CD4-positive, alpha-beta T cell treated with Interleukin-12 subunit alpha and Interleukin-12 subunit beta, for 1 hour (primary cell): ENCODE results near the gene SEPHS1.
A peak's percentile ranks its signal among the peaks of the same experiment; 100 is the strongest.
"Not testable (repeated sequence)": the region's sequence is repeated elsewhere in the genome, so short reads cannot be mapped to it uniquely, and the experiment has no call there.

Source experiments
- DNase-seq: peaks from one replicate; pipeline ENCODE4 v3.0.0-alpha.2; 2020

The SEPHS1 gene

DNA sequence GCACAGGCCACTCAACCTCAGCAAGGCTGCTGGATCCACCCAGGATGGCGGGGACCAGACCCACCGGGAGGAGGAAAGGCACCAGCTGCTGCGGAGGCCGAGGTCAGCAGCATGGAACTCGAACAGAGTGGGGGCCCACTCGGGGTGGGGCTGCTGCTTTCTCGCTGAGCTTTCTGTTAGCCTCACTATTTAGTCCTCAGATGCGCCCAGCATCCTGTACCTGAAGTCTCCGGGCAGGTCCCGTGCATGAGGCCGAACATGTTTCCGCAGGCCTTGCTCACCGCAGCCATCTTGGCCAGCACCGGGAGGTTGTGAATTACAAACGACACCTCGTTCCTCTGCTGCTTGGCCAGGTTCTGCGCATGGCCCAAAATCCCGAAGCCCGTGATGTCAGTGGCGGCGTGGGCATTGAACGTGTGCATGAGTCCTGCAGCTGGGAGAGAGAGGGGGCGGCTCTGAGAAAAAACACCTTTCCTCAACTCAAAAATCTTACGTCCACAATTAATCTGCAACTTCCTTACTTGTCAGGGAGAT, 25.4 kb downstream of the SEPHS1 start:
- DNase-seq, result no peak

DNA sequence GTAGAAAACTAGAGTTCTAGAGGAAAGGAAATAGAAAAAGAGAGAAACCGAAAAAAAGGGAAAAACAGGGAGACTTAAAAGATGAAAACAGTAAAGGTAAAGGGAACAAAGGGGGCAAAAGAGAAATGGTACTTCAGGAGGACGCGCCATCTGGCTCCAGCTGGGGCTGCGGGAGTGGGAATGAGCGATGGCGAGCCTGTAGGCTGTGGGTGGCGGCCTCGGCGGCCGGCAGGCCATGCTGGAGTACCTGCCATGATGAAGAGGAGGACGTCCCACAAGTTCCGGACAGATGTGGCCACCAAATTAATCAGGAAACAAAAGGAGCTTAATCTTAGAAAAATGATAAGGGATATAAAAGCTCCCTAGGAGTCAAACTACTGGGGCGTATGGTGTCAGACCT, 26.5 kb downstream of the SEPHS1 start:
- no peak for DNase-seq

DNA sequence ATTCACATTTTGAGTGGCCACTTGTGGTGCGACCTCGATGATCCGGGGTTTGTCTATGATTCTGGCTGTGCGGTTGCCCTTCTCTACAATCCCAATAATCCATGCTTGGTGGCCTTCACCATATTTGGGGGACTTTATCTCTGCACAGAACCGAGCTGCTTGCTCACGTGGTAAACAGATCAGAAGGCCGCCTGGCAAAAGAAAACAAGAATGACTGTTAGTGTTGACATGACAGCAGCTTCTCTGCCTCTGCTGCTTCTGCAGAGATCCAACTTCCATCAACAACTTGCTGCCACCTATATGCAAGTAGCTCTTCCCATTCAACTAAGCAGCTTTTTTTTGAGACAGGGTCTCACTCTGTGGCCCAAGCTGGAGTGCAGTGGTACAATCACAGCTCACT, 28.9 kb downstream of the SEPHS1 start:
- no peak for DNase-seq

DNA sequence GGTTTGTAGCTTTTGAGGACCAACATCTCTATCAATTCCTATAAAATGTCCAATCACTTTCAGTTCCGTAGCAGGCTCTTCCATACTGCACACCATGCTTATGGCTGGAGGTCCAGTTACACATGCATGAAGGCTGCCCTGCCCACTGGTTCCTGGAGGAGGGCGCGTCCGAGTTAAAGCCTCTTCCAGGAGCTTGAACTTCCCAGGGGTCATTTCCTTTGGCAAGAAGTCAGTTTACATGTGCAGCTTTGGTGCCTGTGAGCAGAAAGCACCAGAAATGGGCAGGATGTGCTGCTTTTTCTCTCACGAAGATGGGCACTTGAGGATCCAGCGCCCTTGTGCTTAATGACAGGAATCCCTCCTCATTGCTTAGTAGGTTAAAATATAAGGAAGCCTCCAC, 30.6 kb downstream of the SEPHS1 start:
- no peak for DNase-seq

DNA sequence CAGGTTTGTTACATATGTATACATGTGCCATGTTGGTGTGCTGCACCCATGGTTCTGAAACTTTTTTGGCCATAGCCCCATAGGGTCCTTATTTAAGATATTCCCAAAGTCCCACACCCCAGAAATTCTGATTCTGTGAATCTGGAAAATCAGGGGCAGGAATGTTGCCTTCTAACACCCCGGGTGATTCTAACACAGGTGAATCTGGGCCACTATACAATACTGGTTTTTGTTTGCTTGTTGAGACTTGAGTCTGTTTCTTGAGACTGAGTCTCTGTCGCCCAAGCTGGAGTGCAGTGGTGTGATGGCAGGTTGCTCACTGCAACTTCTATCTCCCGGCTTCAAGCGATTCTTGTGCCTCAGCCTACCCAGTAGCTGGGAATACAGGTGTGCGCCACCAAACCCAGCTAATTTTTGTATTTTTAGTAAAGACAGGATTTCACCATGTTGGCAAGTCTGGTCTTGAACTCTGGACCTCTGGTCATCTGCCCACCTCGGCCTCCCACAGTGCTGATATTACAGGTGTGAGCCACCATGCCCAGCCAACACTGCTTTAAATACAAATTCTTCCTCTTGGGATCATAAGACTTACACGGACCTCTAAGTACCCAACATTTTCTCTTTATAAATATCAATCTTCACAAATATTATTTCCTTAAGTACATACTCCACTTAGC, 31.3 kb downstream of the SEPHS1 start:
- DNase-seq, result no peak

DNA sequence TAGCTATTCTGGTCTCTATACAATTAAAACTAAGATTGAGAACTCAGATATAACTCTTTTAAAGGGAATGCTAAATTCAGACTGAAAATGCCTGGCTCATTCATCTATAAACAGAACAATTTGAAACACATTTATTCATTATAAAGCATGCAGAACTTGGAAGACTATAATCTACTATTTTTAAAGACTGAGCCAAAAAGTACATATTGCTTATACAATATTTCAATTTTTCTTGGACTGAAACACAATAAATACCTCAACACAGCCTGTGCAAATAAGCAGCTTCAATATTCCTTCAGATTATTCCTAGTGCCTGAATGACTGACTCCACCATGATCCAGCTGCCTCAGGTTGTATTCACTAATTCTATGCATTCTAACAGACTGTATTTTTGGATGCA, 32.7 kb downstream of the SEPHS1 start:
- no peak for DNase-seq

DNA sequence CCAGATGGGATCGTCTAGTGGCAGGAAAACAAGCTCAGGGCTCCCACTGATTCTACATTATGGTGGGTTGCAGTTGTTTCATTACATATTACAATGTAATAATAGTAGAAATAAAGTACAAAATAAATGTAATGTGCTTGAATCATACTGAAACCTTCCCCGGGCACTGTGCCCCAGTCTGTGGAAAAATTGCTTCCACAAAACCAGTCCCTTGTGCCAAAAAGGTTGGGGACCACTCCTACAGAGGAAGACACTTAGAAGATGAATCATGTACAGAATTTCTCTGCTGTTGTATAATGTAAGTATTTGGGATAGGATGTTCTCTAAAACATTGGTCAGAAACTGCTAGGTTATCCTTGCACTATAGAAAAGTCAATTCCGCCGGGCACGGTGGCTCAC, 36.9 kb downstream of the SEPHS1 start:
- DNase-seq, result no peak

DNA sequence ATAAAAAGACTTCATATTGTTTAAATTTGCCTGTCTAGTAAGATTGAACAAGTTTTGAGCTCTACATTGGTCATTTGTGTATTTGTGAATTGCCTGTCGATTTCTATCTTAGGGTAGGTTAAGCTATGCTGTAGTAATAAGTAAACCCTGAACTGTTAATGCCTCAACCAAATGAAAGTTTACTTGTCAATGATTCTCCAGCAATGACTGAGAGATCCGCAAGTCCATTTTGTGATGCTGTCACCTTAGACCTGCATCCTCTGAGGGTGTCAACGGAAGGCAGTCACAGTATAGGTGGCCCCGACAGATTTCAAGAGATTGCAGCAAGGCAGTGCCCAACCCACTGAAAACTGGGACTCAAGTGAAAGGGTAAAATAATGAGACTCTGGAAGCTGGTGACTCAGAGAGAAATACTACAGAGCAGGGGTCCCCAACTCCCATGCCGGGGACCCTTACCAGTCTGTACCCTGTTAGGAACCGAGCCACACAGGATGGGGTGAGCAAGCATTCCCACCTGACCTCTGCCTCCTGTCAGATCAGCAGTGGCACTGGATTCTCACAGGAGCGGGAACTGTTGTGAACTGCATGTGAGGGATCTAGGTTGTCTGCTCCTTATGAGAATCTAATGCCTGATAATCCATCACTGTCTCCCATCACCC, 37.4 kb downstream of the SEPHS1 start:
- no peak for DNase-seq

DNA sequence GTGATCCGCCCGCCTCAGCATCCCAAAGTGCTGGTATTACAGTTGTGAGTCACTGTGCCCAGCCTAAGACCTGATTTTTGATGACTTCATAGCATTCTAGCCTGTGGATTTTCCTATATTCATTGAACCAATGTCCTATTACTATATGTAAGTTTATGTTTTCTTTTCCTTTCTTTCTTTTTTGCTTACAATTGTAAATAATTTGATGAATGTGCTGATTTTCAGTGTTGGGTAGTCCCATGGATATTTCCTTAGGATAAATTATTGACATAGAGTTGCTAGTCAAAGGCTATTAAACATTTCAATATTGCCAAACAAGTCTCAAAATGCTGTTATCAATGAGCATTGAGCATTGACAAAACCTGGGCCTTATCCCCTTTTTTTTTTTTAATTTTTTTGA, 38.3 kb downstream of the SEPHS1 start:
- DNase-seq, result no peak

DNA sequence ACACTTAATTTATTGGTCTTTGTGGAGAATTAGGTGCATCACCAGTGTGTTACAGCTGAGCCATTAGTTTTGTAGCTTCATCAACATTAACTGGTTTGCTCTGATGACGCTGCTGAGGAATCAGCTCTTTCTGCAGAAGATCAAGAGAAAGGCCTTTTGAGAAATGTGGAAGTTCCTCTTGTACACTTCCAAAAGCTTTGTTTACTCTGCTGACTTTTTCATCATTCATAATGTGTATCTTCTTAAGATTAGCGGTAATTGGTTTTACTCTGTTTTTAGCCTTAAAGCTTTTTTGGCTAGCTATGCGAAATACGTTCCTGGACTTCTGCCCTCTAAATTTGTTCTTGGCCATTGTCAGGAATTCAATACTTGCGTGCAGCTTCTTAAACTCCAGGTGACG, 40.0 kb downstream of the SEPHS1 start:
- no peak for DNase-seq

DNA sequence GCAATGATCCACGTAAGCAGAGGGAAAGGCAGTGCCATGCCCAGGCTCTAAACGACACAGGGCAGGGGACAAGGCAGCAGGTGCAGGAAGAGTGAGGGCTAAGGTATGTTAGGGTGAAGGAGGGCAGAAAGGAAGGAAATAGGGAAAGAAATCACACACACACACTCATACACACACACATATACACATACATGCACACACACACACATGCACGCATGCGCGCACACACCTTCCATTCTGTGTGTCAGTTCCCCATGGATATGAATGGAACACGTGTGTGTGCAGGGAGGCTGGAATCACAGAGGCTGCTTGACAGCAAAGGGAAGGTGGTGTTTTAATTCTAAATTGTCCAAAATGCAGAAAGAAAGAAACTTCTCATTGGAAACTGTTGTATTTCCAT, 42.0 kb downstream of the SEPHS1 start:
- DNase-seq, result no peak

DNA sequence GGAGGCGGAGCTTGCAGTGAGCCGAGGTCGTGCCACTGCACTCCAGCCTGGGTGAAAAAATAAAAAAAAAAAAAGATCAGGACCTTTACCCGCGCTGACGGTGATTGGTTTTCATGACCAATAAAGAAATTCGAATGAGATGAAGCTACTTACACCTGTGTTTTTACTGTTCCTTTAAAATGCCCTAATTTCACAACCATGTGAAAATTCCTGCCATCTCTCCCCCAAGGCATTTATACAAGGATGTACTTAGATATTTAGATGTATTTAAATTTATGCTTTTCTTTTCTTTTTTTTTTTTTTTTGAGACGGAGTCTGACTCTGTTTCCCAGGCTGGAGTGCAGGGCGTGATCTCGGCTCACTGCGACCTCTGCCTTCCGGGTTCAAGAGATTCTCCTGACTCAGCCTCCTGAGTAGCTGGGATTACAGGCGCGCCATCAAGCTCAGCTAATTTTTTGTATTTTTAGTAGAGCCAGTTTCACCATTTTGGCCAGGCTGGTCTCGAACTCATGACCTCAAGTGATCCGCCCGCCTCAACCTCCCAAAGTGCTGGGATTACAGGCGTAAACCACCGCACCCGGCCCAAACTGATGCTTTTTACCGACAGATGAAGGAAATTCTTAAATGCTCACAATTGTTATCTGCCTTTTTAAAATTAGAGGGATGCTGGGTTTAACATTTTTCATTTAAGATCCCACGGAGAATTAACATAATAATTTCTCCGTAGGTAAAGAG, 45.1 kb downstream of the SEPHS1 start:
- no peak for DNase-seq

DNA sequence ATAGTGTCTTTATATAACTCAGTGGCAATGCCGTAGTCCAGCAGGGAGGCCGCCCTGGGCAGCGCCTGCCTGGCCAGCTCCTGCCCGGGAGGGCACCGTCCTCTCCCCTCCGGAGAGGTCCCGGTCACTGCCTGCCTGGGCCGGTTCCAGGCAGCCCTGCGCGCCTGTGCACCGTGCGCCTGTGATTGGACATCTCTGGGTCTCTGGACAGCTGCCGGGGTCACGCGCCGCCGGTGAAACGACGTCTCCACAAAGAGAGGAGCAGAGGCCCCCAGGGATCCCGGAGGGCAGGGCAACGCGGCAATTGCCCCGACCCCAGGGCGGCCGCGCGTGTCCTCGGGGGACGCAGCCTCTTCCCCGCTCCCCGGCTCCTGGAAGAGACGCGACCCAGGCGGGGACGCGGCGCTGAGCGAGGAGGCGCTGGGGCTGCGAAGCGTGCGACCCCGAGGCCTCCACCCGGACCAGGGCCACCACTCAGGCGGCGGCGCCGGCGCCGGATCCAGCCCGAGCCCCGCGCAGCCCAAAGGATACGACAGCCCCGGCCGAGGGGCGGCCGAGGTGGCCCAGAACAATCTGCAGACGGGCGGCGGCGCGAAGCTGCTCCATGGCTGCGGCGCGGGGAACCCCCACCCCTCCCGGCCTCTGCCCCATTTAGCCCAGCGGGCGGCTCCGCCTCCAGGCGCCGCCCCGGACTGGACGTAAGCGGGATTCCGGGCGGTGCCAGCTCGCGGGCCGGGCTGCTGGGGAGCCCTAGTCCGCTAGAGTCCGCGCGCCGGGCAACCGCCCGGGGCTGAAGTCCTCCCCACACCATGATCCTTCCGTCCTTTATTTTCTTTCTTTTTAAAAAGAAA, 48.4 kb downstream of the SEPHS1 start, which contains the start of gene PHYH:
PHYH (minus strand) TSS at position 628 of the 851 bp plus-strand sequence; CDS start at position 606, 22 bp downstream.
- DNase-seq, result peak; percentile 88

DNA sequence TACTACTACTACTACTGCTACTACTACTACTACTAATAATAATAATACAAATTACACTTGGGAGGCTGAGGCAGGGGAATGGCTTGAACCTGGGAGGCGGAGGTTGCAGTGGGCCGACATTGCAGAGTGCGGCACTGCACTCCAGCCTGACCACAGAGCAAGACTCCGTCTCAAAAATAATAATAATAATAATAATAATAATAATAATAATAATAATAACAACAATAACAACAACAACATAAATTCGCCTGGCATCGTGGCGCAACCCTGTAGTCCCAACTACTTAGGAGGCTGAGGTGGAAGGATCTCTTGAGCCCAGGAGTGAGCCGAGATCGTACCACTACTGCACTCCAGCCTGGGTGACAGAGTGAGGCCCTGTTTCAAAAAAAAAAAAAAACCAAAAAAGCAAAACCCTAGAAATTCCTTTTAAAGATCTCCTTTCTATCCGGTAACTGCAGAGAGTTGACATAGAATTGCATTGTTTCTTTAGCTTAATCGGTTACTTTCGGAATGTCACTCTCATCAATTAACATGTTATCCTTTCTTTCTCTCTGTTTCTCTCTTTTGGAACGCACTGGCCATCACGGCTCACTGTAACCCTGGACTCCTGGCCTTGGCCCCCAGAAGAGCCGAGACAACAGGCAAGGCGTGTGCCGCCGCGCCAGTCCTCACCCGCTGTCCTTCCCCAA, 49.2 kb downstream of the SEPHS1 start:
- DNase-seq, result no peak

DNA sequence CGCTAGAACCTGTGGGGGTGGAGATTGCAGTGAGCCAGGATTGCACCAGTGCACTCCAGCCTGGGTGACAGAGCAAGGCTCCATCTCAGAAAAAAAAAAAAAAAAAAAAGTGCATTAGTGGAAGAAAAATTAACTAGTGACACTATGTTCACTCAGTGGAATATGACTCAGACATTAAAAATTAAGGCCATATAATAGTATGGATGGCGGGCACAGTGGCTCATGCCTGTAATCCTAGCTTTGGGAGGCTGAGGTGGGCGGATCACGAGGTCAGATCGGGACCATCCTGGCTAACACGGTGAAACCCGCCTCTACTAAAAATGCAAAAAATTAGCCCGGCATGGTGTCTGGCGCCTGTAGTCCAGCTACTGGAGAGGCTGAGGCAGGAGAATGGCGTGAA, 51.6 kb downstream of the SEPHS1 start:
- no peak for DNase-seq

DNA sequence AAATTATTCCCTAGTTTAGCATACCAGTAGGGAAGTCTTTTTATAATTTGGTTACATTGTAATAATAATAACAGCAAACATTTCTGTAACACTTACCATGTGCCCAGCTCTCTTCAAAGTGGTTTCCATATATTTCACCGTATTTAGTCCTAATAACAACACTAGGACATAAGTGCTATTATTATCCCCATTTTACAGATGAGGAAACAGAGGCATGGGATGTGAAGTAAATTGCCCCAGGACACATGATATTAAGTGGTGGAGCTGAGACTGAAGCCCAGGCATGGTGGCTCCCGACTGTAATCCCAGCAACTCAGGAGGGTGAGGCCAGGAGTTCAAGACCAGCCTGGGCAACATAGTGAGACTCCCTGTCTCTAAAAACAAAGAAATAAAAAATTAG, 53.3 kb downstream of the SEPHS1 start:
- DNase-seq, result no peak

DNA sequence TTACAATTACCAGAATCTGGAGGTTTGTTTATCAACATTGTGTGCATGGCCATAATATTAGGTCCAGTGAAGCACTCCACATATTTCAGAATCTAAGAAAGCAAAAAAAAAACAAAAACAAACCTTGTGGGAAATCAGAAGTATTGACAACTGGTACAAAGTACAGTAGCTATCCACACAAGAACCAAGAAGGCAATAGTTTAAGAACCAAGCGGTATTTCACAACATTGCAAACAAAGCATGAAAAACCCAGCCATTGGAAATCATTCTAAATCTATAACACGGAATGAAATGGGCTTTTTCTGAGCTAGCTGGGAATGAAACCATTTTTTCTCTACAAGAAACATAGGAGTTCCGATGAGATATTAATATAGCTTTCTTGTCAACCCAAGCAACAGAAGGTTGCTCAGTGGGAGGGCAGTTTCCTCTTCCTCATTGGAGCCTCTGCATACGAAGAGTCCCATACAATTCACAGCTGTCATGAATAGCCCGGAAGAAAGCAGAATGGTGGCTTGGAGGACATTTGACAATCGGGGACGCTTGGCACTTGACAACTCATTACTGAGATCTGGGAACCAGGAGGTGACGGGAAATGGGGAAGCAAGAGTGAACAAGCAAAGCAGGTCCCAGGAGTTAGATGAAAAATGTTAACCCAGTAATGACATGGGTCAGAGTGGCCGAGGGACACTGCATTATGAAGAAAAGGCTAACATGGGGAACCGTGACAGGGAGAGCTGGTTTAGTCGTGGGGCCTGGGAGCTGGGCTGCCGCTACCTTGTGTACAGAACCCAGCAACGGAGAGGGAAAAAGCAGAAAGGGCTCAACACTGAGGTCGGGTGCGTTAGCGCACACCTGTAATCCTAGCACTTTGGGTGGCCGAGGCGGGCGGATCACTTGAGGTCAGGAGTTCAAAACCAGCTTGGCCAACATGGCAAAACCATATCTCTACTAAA, 56.0 kb downstream of the SEPHS1 start:
- DNase-seq, result no peak

DNA sequence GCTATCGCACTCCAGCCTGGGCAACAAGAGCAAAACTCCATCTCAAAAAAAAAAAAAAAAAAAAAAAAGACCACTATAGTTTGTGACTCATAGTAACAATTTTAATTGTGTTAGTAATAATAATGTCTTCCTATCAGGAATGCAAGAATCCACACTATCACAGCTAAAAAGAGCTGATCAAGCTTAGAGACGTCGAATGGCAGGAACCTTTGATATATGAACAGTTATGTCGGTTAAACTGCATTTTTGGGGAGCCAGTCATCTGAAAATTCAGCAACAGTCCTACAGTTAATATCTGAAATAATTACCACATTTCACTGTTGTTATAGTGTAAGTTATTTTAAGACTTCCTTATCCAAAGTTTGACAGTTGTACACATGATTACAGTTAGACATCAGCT, 57.0 kb downstream of the SEPHS1 start:
- DNase-seq, result no peak

DNA sequence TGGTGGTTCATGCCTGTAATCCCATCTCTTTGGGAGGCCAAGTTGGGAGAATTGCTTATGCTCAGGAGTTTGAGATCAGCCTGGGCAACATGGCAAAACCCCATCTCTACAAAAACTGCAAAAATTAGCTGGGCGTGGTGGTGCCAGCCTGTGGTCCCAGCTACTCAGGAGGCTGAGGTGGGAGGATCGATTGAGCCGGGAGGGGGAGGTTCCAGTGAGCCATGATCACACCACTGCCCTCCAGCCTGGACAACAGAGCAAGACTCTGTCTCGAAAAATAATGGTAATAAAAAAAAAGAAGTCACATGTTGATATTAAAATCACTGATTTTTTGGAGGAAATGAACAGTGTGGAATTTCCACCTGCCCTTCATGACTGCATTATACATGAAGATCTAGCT, 64.0 kb downstream of the SEPHS1 start:
- no peak for DNase-seq

DNA sequence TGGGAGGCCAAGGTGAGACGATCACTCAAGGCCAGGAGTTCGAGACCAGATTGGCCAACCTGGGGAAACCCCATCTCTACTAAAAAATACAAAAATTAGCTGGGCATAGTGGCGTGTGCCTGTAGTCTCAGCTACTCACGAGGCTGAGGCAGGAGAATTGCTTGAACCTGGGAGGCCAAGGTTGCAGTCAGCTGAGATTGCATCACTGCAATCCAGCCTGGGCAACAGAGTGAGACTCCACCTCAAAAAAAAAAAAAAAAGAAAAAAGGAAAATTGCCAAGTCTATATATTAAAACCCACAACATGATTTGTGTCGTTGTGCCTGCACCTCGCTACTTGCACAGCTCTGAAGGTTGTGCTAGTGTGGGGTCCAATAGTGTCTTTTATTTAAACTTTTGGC, 65.7 kb downstream of the SEPHS1 start:
- not testable (repeated sequence) for DNase-seq

DNA sequence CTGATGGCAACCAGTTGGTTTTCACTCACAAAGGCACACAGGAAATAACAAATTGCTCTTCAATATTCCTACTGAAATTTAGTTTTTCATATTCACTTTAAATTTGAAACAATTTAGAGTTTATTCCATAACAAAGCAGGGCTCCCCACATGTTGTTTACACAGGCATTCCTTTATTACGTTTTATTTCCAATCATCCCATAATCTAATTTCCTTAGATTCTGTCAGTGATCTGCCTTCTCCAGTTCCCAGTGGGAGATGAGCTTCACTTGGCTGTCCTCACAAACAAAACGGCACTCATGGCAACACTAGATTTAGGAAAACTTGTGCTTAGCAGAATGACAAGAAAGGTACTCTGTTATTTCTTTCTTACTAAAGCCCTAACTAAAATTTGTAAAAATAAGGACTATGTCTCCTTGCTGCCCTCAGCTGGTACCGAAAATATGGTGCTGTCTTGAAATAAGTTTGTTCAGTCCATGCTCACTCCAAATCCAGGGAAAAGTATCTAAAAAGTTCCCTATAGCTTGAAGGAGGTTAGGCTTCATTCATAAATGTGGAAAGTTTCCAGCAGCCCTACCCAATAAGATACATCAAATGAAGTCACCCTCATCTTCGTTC, 71.2 kb downstream of the SEPHS1 start:
- no peak for DNase-seq
